HG02884 (cell line): ENCODE measurements around the gene AOPEP.

Source experiments
- ATAC-seq: cut with Tn5 transposase; IDR thresholded peaks from one replicate; pipeline ENCODE4 v1.9.1; 2021; ENCODE audit warnings: mild to moderate bottlenecking, moderate library complexity; ENCODE audit not compliant: unreplicated experiment

Gene AOPEP

GRCh38 chr9:95101326-95101725, 374.8 kb downstream of the AOPEP start:
- no peak for ATAC-seq

GRCh38 chr9:95102001-95102433, 375.5 kb downstream of the AOPEP start:
- ATAC-seq = no peak

- no peak for ATAC-seq
These were observed 376.1 kb downstream of the AOPEP start for GRCh38 chr9:95102572-95102971.

GRCh38 chr9:95103281-95103771, 376.8 kb downstream of the AOPEP start:
- no peak for ATAC-seq

GRCh38 chr9:95103871-95104580, 377.5 kb downstream of the AOPEP start:
- ATAC-seq = no peak

GRCh38 chr9:95104581-95104960, 378.1 kb downstream of the AOPEP start:
- ATAC-seq = no peak

GRCh38 chr9:95104980-95105379, 378.5 kb downstream of the AOPEP start:
- no peak for ATAC-seq

- no peak for ATAC-seq
These were observed 379.2 kb downstream of the AOPEP start for GRCh38 chr9:95105519-95106287.

- ATAC-seq = no peak
These were observed 380.7 kb downstream of the AOPEP start for GRCh38 chr9:95107001-95107749.

- ATAC-seq = no peak
These were observed 381.5 kb downstream of the AOPEP start for GRCh38 chr9:95107976-95108375.

- no peak for ATAC-seq
These were observed 382.3 kb downstream of the AOPEP start for GRCh38 chr9:95108777-95109176.

GRCh38 chr9:95109456-95109855, 383.0 kb downstream of the AOPEP start:
- no peak for ATAC-seq

GRCh38 chr9:95110921-95111525, 384.5 kb downstream of the AOPEP start:
- ATAC-seq = no peak

GRCh38 chr9:95111716-95112115, 385.2 kb downstream of the AOPEP start:
- ATAC-seq = no peak

- no peak for ATAC-seq
These were observed 386.2 kb downstream of the AOPEP start for GRCh38 chr9:95112436-95113280.

GRCh38 chr9:95115104-95115503, 388.6 kb downstream of the AOPEP start:
- no peak for ATAC-seq

- ATAC-seq = no peak
These were observed 389.7 kb downstream of the AOPEP start for GRCh38 chr9:95116002-95116807.

- ATAC-seq = no peak
These were observed 390.3 kb downstream of the AOPEP start for GRCh38 chr9:95116808-95117204.

GRCh38 chr9:95118596-95118995, 392.1 kb downstream of the AOPEP start:
- ATAC-seq = no peak
